Body of pancreas (tissue), 4 donors: ENCODE measurements around the gene DPP9.

Experiments used
- POLR2A ChIP-seq, 3 donors: fragments of 450-650 bp; IDR thresholded peaks; one replicate each; pipeline ENCODE4 v1.6.1; 2016; ENCODE audit warnings: antibody characterized with exemption in 3 of 3, mild to moderate bottlenecking in 2 of 3
- TF ChIP-seq, protein P1 (sequence below), 7 experiments: fragments of 450-650 bp in 4 of 7; fragments of 200-600 bp in 3 of 7; sonication (generic) in 3 of 7; IDR thresholded peaks; one replicate each; pipeline ENCODE4 v1.5.1; 2016 to 2019; ENCODE audit warnings: antibody characterized with exemption in 7 of 7

DNA sequence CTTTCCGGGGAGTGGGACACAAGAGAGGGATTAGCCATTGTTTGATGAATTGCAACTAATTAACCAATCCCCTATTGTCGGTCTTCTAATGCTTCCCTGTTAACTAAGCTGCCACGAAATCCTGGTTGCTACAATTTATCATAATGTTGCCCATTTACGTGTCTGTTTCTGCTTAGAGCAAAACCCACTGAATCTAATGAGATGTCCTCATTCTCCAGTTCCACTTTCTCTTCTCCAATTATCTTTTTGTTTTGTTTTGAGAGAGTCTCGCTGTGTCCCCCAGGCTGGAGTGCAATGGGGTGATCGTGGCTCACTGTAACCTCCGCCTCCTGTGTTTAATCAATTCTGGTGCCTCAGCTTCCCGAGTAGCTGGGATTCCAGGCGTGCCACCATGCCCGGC, 5.2 kb upstream of the DPP9 start:
- TF ChIP-seq, protein P1, sequence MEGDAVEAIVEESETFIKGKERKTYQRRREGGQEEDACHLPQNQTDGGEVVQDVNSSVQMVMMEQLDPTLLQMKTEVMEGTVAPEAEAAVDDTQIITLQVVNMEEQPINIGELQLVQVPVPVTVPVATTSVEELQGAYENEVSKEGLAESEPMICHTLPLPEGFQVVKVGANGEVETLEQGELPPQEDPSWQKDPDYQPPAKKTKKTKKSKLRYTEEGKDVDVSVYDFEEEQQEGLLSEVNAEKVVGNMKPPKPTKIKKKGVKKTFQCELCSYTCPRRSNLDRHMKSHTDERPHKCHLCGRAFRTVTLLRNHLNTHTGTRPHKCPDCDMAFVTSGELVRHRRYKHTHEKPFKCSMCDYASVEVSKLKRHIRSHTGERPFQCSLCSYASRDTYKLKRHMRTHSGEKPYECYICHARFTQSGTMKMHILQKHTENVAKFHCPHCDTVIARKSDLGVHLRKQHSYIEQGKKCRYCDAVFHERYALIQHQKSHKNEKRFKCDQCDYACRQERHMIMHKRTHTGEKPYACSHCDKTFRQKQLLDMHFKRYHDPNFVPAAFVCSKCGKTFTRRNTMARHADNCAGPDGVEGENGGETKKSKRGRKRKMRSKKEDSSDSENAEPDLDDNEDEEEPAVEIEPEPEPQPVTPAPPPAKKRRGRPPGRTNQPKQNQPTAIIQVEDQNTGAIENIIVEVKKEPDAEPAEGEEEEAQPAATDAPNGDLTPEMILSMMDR (IDR thresholded peaks at IDR 0.05): no peak
- no peak for TF ChIP-seq POLR2A (IDR thresholded peaks at IDR 0.05)
